ENCODE results near the gene KIF13A. TPM values are rescaled to one million over a fixed set of nuclear protein-coding genes. Genes with fewer than 3 reads are reported as not detected.

KIF13A gene
- total RNA-seq, 1 experiment from 2014 or later: 19.7 TPM

- no peak for DNase-seq (ENCODE audit: low spot score)
- Histone ChIP-seq H3K36me3 (ENCODE audit: insufficient read depth, low read length, poor library complexity, severe bottlenecking) (no peaks in the 10 kb centered on the region), H3K4me1 (ENCODE audit: insufficient read depth, low read length, poor library complexity, severe bottlenecking) (peaks cover 6% of the 10 kb centered on the region), H3K27ac (ENCODE audit: low read depth, low read length, poor library complexity, severe bottlenecking) (no peak overlapping the region), H3K4me3 (ENCODE audit: low read depth, low read length, poor library complexity, severe bottlenecking) (no peak overlapping the region), H3K27me3 (replicated peaks; ENCODE audit: insufficient read depth, low read depth, low read length, poor library complexity) (no peaks in the 10 kb centered on the region), H3K9me3 (ENCODE audit: low read depth, low read length, poor library complexity, severe bottlenecking) (no peaks in the 10 kb centered on the region)
- no peak for TF ChIP-seq EZH2 (IDR thresholded peaks at IDR 0.05; ENCODE audit: borderline replicate concordance, low read depth, low read length, poor library complexity, severe bottlenecking)
- TF ChIP-seq, protein P1, sequence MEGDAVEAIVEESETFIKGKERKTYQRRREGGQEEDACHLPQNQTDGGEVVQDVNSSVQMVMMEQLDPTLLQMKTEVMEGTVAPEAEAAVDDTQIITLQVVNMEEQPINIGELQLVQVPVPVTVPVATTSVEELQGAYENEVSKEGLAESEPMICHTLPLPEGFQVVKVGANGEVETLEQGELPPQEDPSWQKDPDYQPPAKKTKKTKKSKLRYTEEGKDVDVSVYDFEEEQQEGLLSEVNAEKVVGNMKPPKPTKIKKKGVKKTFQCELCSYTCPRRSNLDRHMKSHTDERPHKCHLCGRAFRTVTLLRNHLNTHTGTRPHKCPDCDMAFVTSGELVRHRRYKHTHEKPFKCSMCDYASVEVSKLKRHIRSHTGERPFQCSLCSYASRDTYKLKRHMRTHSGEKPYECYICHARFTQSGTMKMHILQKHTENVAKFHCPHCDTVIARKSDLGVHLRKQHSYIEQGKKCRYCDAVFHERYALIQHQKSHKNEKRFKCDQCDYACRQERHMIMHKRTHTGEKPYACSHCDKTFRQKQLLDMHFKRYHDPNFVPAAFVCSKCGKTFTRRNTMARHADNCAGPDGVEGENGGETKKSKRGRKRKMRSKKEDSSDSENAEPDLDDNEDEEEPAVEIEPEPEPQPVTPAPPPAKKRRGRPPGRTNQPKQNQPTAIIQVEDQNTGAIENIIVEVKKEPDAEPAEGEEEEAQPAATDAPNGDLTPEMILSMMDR (conservative IDR thresholded peaks at IDR 0.05; ENCODE audit: low read depth, low read length): no peak
- ChIA-PET CTCF (no interaction called here), POLR2A (ENCODE audit: low non-redundant PET) (no interaction called here)
- no TSS peak for BruUV-seq (replicated peaks)
- intact Hi-C loops (cut with micrococcal nuclease; ENCODE audit: unreplicated experiment): no loop called here
Measured at GRCh38 chr6:17919496-17919895, 67.9 kb downstream of the KIF13A start.

DNA sequence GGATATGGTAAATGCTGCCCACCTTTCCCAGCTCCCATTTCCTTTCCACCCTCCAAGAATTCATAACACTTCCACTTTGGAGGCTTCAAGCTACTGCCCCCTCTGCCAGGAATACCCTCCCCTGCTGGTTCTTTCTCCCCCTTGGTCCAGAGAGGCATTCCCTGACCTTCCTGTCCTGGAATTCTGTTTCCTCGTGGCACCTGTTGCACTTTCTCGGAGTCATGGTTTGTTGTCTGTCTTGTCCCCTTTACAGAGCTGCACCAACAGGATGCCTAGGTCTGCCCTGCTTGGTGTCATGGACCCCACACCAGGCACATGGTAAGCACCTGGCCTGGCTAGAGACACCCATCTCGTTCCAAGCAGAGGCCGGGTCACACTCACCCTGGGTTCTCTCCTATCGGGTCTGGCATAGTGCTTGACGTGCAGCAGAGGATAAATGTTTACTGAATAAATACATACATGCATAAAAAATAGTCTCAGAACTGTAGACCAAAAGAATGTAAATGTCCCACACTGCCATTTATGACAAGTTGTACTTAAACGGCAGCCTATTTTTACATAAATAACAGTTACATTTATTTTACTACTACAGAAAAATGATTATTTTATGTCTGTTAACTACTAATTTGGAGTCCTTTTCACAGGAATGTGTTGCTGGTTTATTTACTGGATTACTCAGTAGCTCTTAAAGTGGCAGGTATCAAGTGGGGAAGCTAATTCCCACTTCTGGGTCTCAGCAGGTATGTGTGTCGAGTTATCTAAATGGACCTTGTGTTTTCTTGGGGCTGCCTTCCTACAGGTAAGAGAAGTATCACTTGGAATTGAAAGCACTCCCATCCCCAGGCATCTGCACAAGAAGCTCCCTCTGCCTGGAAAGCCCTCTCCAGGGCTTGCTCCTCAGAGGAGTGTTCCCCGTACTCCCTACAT is 69.3 kb downstream of the KIF13A start:
- ChIA-PET POLR2A (ENCODE audit: low non-redundant PET) (no interaction called here), CTCF (no interaction called here)
- H3K27me3 ChIP-seq (replicated peaks; ENCODE audit: insufficient read depth, low read depth, low read length, poor library complexity): no peaks in the 10 kb centered on the region
- H3K4me3 ChIP-seq (ENCODE audit: low read depth, low read length, poor library complexity, severe bottlenecking): no peak overlapping the region
- TF ChIP-seq, protein P1 (conservative IDR thresholded peaks at IDR 0.05; ENCODE audit: low read depth, low read length): no peak
- TF ChIP-seq EZH2 (IDR thresholded peaks at IDR 0.05; ENCODE audit: borderline replicate concordance, low read depth, low read length, poor library complexity, severe bottlenecking): no peak
- no peak for DNase-seq (ENCODE audit: low spot score)
- BruUV-seq (replicated peaks): no TSS peak
- H3K27ac ChIP-seq (ENCODE audit: low read depth, low read length, poor library complexity, severe bottlenecking): no peak overlapping the region
- H3K4me1 ChIP-seq (ENCODE audit: insufficient read depth, low read length, poor library complexity, severe bottlenecking): no peaks in the 10 kb centered on the region
- intact Hi-C loops (cut with micrococcal nuclease; ENCODE audit: unreplicated experiment): no loop called here
- H3K9me3 ChIP-seq (ENCODE audit: low read depth, low read length, poor library complexity, severe bottlenecking): no peaks in the 10 kb centered on the region
- H3K36me3 ChIP-seq (ENCODE audit: insufficient read depth, low read length, poor library complexity, severe bottlenecking): no peaks in the 10 kb centered on the region

DNA sequence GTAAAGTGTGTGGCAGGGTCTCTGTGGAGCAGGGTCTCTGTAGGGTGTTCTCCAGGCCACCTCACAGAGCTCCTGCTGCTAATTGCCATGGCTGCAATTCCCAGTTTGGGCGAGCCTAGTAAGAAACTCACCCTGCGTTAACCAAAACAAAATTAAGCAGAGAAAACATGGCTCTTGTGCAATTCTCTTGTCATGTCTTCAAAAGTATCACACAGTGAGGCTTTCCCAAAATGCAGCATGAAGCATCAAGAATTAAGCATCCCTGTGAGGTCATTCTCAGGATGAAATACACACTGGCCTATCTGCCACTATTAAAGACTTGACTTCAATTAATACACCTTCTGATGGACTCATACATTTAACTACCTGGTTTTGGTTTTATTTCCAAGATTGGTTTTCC is 72.8 kb downstream of the KIF13A start:
- H3K9me3 ChIP-seq (ENCODE audit: low read depth, low read length, poor library complexity, severe bottlenecking): no peaks in the 10 kb centered on the region
- CTCF ChIA-PET: no interaction called here
- no peak overlapping the region for H3K27ac ChIP-seq (ENCODE audit: low read depth, low read length, poor library complexity, severe bottlenecking)
- no peak for DNase-seq (ENCODE audit: low spot score)
- H3K4me3 ChIP-seq (ENCODE audit: low read depth, low read length, poor library complexity, severe bottlenecking): no peak overlapping the region
- no TSS peak for BruUV-seq (replicated peaks)
- no peak for TF ChIP-seq EZH2 (IDR thresholded peaks at IDR 0.05; ENCODE audit: borderline replicate concordance, low read depth, low read length, poor library complexity, severe bottlenecking)
- intact Hi-C loops (cut with micrococcal nuclease; ENCODE audit: unreplicated experiment): no loop called here
- POLR2A ChIA-PET (ENCODE audit: low non-redundant PET): interaction anchor here (0.6 kb wide), 1 partner anchor 44 kb away, joined by 4 read pairs; no protein-coding TSS in a partner anchor
- no peaks in the 10 kb centered on the region for H3K4me1 ChIP-seq (ENCODE audit: insufficient read depth, low read length, poor library complexity, severe bottlenecking)
- H3K27me3 ChIP-seq (replicated peaks; ENCODE audit: insufficient read depth, low read depth, low read length, poor library complexity): no peaks in the 10 kb centered on the region
- no peaks in the 10 kb centered on the region for H3K36me3 ChIP-seq (ENCODE audit: insufficient read depth, low read length, poor library complexity, severe bottlenecking)

All from A673 (cell line).